HTERT RPE-1 (cell line): Measurements from ENCODE around the gene MYO1F.
"Not testable (repeated sequence)": the region's sequence is repeated elsewhere in the genome, so short reads cannot be mapped to it uniquely, and the experiment has no call there.

ENCODE experiments used
- in situ Hi-C: fragments of 300-500 bp; cut with MboI; formaldehyde crosslinking; loops from 4 replicates; pipeline ENCODE4 v1.14.3; 2020; ENCODE audit warnings: low sequenced_read_pairs

MYO1F gene

DNA sequence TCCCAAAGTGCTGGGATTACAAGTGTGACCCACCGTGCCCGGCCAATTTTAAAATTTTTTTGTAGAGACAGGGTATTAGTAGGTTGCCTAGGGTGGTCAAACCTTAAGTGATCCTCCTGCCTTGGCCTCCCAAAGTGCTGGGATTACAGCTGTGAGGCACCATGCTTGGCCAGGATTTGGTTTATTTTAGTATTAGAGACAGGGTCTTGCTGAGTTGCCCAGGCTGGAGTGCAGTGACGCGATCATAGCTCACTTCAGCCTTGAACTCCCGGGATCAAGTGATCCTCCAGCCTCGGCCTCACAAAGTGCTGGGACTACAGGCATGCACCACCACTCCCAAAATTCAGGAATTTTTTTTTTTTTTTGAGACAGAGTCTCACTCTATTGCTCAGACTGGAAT lies 57.9 kb downstream of the MYO1F start:
- in situ Hi-C loops, result no loop called here

GRCh38 chr19:8518536-8518935 lies 58.7 kb downstream of the MYO1F start:
- in situ Hi-C loops, result no loop called here

DNA sequence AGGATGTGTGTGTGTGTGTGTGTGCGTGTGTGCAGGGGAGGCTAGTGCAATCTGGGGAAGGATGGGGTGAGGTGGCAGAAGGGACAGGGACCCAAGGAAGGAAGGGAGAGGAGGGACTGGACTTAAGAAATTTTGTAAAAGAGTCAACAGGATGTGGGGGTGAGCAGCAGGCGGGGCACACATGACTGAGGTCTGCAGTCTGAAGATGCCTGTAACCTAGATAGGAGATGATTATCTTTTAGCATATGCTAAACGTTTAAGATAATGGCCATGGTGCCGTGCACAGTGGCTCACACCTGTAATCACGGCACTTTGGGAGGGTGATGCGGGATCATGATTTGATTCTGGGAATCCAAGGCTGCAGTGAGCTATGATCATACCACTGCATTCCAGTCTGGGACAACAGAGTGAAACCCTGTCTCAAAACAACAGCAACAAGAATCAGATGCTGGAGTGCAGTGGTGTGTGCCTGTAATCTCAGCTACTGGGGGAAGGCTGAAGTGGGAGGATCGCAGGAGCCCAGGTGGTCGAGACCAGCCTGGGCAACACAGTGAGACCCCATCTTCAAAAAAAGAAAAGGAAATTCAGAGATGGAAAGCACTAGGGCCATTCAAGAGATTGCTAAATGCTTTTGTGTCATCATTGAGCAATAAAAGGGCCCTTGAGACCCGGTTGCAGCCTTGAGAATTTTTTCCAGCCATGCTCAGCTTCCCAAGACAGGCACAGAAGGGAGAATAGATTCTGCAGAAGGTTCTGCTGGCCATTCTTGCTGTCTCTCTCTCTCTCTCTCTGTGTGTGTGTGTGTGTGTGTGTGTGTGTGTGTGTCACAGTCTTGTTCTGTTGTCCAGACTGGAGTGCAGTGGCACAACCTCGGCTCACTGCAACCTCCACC lies 59.4 kb downstream of the MYO1F start:
- in situ Hi-C loops, result no loop called here

DNA sequence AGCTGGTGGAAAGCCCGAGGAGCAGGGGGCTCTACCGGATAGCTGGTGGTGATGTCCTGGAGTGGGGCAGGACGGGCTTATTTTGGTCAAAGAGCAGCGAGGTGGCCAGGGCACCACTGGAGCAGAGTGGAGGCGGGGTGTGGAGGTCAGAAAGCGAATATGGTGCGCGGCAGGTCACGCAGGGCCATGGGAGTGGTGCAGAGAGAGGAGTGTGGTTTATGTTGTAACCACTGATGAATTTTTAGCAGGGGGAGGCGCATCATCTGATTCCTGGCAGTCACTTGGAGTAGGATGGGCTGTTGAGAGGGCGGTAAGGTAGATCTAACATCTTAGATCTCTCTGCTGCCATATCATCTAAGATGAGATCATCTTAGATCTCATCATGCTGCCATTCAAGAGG lies 61.9 kb downstream of the MYO1F start:
- in situ Hi-C loops, result no loop called here

- in situ Hi-C loops, result not testable (repeated sequence)
These were observed 62.7 kb downstream of the MYO1F start for GRCh38 chr19:8514505-8515009.

- in situ Hi-C loops, result no loop called here
These were observed 63.3 kb downstream of the MYO1F start, which contains the start of gene ZNF414 for GRCh38 chr19:8513687-8514504. TSS of gene ZNF414 (minus strand) at chr19:8514167. CDS start at chr19:8514046, 121 bp downstream.

GRCh38 chr19:8513036-8513686 lies 64.1 kb downstream of the MYO1F start:
- in situ Hi-C loops, result no loop called here

DNA sequence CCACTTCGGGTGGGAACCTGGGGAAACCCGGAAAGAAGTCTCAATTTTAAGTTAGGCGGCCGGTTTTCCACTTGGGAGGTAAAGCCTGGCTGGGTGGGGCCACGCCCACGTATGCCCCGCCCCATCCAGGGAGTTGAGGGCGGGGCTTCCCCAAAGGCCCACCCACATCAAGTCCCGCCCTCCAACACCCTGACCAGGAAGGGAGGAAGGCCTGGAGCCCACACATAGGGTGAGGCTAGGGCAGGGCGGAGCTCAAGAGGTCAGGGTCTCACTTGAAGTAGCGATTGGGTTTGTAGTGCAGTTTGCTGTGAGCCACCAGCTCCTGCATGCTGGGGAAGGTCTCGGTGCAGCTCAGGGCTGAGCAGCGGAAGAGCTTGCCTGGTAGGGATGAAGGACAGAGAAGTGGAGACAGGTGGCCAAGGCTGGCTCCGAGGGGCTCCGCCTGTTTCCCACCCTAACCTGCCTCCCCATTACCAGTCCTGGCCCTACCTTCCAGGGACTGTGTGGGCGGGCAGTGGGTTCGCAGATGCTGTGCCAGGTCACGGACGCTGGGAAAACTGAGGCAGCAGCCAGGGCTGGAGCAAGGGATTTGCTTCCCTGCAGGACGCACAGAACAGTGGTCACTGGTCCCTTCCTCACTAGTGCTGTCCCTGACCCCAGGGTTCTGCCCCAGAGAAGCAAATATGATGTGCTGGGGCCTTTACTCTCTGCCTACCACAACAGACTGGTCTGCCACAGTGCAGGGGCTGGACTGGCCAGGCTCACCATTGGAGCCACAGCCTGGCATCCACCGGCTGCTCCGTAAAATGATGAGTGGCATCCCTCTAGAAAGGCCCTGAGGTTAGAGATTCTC lies 64.9 kb downstream of the MYO1F start:
- in situ Hi-C loops, result no loop called here

GRCh38 chr19:8511573-8512101 lies 65.6 kb downstream of the MYO1F start:
- in situ Hi-C loops, result no loop called here

GRCh38 chr19:8510589-8511115 lies 66.6 kb downstream of the MYO1F start:
- in situ Hi-C loops, result no loop called here

- in situ Hi-C loops, result no loop called here
These were observed 70.8 kb downstream of the MYO1F start for GRCh38 chr19:8506402-8506957.

DNA sequence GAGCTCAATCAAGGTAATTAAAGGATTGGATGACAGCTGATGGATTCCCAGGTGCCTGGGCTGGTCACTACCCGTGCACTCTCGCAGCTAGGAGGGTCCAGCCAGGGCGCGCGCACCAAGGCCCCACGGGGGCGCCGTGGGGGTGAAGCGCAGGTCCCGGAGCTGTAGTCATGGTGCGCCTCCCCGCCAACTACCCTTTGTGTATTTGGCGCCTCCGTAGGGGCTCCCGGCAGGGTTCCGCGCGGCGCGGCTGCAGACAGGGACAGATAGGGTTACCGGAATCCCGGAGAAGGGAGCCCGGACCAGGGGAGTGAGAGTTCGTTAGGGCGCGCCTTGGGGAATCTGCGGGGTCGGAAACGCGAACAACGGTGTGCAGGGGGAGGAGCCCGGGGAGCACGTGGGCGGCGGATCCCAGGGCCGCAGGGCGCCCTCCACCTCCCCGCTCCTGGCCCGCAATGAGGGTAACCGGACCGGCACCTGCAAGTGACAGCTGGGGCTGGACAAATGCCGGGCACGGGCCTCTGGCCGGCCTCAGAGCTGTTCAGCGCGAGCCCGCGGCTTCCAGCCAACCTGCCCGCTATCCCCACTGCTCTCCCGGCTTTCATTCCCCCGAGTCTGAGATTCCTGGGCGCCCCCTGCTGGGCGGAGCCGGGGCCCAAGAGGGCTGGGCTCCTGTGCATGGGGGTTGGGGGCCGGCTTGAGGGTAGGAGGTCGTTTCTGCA lies 71.4 kb downstream of the MYO1F start:
- in situ Hi-C loops, result no loop called here

DNA sequence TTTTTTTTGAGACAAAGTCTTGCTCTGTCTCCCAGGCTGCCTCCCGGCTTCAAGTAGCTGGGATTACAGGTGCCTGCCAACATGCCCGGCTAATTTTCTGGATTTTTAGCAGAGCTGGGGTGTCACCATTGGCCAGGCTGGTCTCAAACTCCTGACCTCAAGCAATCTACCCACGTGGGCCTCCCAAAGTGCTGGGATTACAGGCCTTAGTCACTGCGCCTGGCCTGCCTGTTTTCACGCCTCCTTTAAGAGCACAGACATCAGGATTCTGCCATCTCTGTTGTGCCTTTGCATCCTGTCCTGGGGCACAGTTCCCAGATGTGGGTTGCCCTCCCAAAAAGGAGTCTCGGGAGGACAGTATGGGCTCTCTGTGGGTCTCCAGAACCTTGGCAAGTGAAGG lies 72.3 kb downstream of the MYO1F start:
- in situ Hi-C loops, result no loop called here

GRCh38 chr19:8504171-8504570 lies 73.1 kb downstream of the MYO1F start:
- in situ Hi-C loops, result no loop called here

DNA sequence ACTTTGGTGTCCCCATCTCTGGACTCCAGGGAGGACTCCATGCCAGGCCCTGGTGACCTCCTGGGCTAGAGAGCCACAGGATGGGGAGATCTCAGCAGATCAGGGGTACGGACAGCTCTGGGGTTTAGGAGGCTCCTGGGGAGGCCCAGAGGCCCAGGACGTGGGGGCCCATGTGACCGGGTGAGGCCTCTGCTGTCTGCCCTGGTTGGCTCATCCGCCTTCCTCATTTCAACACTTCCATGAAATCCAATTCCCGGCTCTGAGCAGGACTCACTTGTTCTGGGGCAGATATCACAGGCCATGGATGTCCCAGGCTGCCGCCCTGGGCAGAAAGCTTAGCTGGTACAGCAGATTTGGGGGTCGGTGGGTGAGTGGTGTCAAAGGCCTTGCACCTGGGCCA lies 73.7 kb downstream of the MYO1F start:
- in situ Hi-C loops, result no loop called here

DNA sequence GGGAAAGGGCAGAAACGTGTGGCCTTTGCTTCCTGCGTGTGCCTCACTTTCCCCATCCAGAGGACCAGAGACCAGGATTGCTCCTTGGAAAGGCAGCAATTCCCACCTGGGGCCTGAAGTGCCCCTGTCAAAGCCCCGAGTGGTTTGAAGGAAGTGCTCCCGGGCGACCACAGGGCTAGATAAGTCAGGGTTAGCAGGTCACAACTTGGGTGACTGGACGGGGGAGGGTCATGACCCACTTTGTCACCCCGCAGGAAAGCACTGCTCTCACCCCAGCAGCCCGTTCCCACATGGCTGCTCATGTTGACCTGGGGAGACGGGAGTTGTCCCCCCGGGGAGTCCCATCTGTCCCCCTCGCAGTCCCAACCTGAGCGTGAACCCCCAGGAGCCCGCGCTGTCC lies 75.3 kb downstream of the MYO1F start:
- in situ Hi-C loops, result no loop called here

DNA sequence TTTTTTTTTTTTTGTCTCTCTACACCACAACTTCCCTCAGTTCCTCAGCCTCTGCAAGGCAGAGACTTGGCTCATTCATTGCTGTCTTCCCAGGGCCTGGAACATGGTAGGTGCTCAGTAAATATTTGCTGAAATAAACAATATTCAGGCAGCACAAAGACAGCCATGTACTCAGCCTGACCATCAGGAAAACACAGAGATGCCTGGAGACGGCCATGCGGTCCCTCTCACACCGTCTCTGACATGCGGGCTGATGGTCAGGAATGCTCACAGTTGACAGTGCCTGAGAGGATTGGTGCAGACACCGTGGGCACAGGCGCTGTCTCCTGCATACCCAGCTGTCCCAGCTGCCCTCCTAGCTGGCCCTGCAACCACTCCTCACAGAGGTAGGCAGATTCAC lies 75.7 kb downstream of the MYO1F start:
- in situ Hi-C loops, result no loop called here

DNA sequence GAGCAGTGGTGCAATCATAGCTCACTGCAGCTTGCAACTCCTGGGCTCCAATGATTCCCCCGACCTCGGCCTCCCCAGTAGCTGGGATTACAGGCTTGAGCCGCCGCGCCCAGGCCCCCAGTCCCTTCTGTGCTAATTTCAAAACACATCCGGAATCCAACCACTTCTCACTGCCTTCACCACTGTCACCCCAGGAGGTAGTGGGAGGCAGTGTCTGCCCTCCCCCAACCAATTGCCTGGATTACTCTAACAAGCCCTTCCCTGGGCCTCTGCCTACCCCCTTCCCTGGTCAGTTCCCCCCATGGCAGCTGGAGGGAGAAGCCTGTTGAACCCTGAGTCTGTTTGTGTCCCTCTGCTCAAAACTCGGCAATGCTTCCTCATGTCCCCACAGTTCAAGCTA lies 77.1 kb downstream of the MYO1F start:
- in situ Hi-C loops, result no loop called here
